Astrocyte (in vitro differentiated cells and primary cell): Measurements from ENCODE around the gene EXOC4. TPM values are rescaled to one million over a fixed set of nuclear protein-coding genes. Genes with fewer than 3 reads are reported as not detected.

Experiments used
- DNase-seq: peaks from one replicate; pipeline ENCODE4 v3.0.0-alpha.2; 2010; ENCODE audit warnings: low read depth
- FAIRE-seq: peaks from 2 replicates; lab custom pipeline; 2011; peaks lifted over from hg19 to GRCh38; lab: Jason Lieb, UNC
- H2AFZ ChIP-seq: 2 replicates; pipeline ENCODE4 v1.6.0; 2012; ENCODE audit warnings: low read depth, low read length, inconsistent platforms
- H3K27ac ChIP-seq: 2 replicates; pipeline ENCODE4 v1.5.1; 2011; ENCODE audit warnings: low read depth, low read length, inconsistent platforms
- H3K27me3 ChIP-seq: 2 replicates; pipeline ENCODE4 v1.6.0; 2011; ENCODE audit warnings: low read length, inconsistent platforms; ENCODE audit not compliant: insufficient read depth
- H3K36me3 ChIP-seq: 2 replicates; pipeline ENCODE4 v1.5.1; 2011; ENCODE audit warnings: low read length, inconsistent platforms; ENCODE audit not compliant: insufficient read depth
- H3K4me1 ChIP-seq: 2 replicates; pipeline ENCODE4 v1.5.1; 2011; ENCODE audit warnings: low read length, inconsistent platforms; ENCODE audit not compliant: insufficient read depth
- H3K4me2 ChIP-seq: 2 replicates; pipeline ENCODE4 v1.6.0; 2012; ENCODE audit warnings: low read length, inconsistent platforms
- H3K4me3 ChIP-seq: 2 replicates; pipeline ENCODE4 v1.5.1; 2011; ENCODE audit warnings: low read depth, mild to moderate bottlenecking, low read length, inconsistent platforms; ENCODE audit not compliant: insufficient read depth
- H3K79me2 ChIP-seq: 2 replicates; pipeline ENCODE4 v1.6.0; 2012; ENCODE audit warnings: mild to moderate bottlenecking, low read length, inconsistent platforms; ENCODE audit not compliant: insufficient read depth
- H3K9ac ChIP-seq: 2 replicates; pipeline ENCODE4 v1.6.0; 2012; ENCODE audit warnings: mild to moderate bottlenecking, low read length, inconsistent platforms
- H3K9me3 ChIP-seq: 2 replicates; pipeline ENCODE4 v1.5.1; 2012; ENCODE audit warnings: low read depth, mild to moderate bottlenecking, low read length, inconsistent platforms; ENCODE audit not compliant: insufficient read depth
- H4K20me1 ChIP-seq: 2 replicates; pipeline ENCODE4 v1.6.0; 2012; ENCODE audit warnings: low read length, inconsistent platforms; ENCODE audit not compliant: insufficient read depth
- H3K27ac Mint-ChIP-seq: one replicate; pipeline ENCODE4 v1.8.0; 2021; ENCODE audit warnings: mild to moderate bottlenecking, mixed read lengths; ENCODE audit not compliant: unreplicated experiment
- H3K27me3 Mint-ChIP-seq: one replicate; pipeline ENCODE4 v1.8.0; 2021; ENCODE audit warnings: low read depth, mixed read lengths; ENCODE audit not compliant: unreplicated experiment
- H3K36me3 Mint-ChIP-seq: one replicate; pipeline ENCODE4 v1.8.0; 2021; ENCODE audit warnings: low read depth, mixed read lengths; ENCODE audit not compliant: unreplicated experiment
- H3K4me1 Mint-ChIP-seq: one replicate; pipeline ENCODE4 v1.8.0; 2021; ENCODE audit warnings: low read depth, mixed read lengths; ENCODE audit not compliant: unreplicated experiment
- H3K4me3 Mint-ChIP-seq: one replicate; pipeline ENCODE4 v1.8.0; 2021; ENCODE audit warnings: mild to moderate bottlenecking, moderate library complexity, mixed read lengths; ENCODE audit not compliant: unreplicated experiment
- H3K9me3 Mint-ChIP-seq: one replicate; pipeline ENCODE4 v1.8.0; 2021; ENCODE audit warnings: mild to moderate bottlenecking, mixed read lengths; ENCODE audit not compliant: unreplicated experiment
- EZH2 ChIP-seq: IDR thresholded peaks from 2 replicates; pipeline ENCODE4 v1.6.1; 2012; ENCODE audit warnings: mild to moderate bottlenecking, low read length, inconsistent platforms; ENCODE audit not compliant: insufficient read depth
- total RNA-seq: library from RNA; stranded (reverse); gene quantifications from 2 replicates; pipeline ENCODE4 v1.2.1, GENCODE V29; 2021
- TF ChIP-seq, protein P1 (sequence below): IDR thresholded peaks from 2 replicates; pipeline ENCODE4 v1.5.1; 2011; ENCODE audit warnings: low read depth, mild to moderate bottlenecking, inconsistent platforms, low read length, moderate library complexity; ENCODE audit not compliant: insufficient read depth

EXOC4 gene
- total RNA-seq, 1 donor from 2014 or later: 57.5 TPM

DNA sequence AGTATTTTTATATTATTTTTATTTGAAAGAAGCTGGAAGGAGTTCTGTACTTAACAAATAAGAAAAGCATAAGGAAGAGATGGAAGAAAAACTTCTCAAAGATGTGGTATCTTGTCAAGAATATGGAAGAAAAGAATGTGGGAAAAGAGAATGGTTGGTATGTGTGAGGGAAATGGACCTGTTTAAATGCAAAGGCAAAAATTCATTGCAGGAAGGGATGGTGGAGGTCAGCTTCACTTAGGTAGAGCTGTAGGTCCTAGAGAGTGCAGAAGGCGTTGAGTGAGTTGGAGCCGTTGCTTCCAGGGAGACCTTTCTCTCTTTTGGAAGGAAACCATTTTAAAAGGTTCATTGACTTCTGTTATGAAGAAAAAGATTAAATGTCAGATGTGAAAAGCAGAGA is 107.3 kb downstream of the EXOC4 start:
- Mint-ChIP-seq H3K27me3 (no peaks in the 10 kb centered on the region), H3K27ac (no peak overlapping the region), H3K36me3 (peaks cover 2% of the 10 kb centered on the region), H3K4me1 (peaks cover 25% of the 10 kb centered on the region), H3K4me3 (no peak overlapping the region), H3K9me3 (no peaks in the 10 kb centered on the region)
- Histone ChIP-seq H3K36me3 (no peaks in the 10 kb centered on the region), H3K4me3 (no peak overlapping the region), H3K9me3 (no peaks in the 10 kb centered on the region), H3K4me1 (peaks cover 12% of the 10 kb centered on the region), H3K27ac (no peak overlapping the region), H3K9ac (no peak overlapping the region), H3K27me3 (no peaks in the 10 kb centered on the region), H3K79me2 (no peaks in the 10 kb centered on the region), H2AFZ (no peak overlapping the region), H3K4me2 (no peak overlapping the region), H4K20me1 (no peaks in the 10 kb centered on the region)
- no peak for DNase-seq
- FAIRE-seq: peak; percentile 17
- TF ChIP-seq EZH2: no peak
- TF ChIP-seq, protein P1, sequence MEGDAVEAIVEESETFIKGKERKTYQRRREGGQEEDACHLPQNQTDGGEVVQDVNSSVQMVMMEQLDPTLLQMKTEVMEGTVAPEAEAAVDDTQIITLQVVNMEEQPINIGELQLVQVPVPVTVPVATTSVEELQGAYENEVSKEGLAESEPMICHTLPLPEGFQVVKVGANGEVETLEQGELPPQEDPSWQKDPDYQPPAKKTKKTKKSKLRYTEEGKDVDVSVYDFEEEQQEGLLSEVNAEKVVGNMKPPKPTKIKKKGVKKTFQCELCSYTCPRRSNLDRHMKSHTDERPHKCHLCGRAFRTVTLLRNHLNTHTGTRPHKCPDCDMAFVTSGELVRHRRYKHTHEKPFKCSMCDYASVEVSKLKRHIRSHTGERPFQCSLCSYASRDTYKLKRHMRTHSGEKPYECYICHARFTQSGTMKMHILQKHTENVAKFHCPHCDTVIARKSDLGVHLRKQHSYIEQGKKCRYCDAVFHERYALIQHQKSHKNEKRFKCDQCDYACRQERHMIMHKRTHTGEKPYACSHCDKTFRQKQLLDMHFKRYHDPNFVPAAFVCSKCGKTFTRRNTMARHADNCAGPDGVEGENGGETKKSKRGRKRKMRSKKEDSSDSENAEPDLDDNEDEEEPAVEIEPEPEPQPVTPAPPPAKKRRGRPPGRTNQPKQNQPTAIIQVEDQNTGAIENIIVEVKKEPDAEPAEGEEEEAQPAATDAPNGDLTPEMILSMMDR: no peak

DNA sequence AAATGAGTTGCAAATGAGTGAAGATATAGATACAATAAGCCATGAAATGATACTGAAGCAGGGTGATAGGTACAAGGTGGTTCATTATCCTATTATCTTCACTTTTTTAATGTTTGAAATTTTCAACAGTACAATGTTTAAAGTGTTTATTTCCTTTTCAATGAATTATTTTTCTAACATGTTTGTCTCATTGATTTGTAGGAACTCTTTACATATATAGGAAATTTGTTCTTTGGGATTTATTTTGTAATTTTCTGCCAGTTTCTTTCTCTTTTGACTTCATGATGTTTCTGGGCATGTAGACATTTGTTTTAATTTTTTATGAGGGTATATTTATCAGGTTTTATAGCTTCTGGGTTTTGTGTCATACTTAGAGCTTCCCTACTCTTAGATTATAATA is 108.9 kb downstream of the EXOC4 start:
- DNase-seq: no peak
- H3K9me3 Mint-ChIP-seq: no peaks in the 10 kb centered on the region
- no peaks in the 10 kb centered on the region for H3K36me3 ChIP-seq
- FAIRE-seq: no peak
- no peak overlapping the region for H3K4me3 ChIP-seq
- H3K4me1 ChIP-seq: peaks cover 18% of the 10 kb centered on the region
- H4K20me1 ChIP-seq: peaks cover 1% of the 10 kb centered on the region
- no peak overlapping the region for H3K4me3 Mint-ChIP-seq
- TF ChIP-seq, protein P1: no peak
- no peak for TF ChIP-seq EZH2
- no peaks in the 10 kb centered on the region for H3K79me2 ChIP-seq
- H3K4me2 ChIP-seq: no peak overlapping the region
- H3K27ac ChIP-seq: no peak overlapping the region
- H3K9me3 ChIP-seq: no peaks in the 10 kb centered on the region
- no peak overlapping the region for H3K27ac Mint-ChIP-seq
- H3K27me3 ChIP-seq: no peaks in the 10 kb centered on the region
- no peak overlapping the region for H2AFZ ChIP-seq
- H3K9ac ChIP-seq: no peak overlapping the region
- H3K4me1 Mint-ChIP-seq: peaks cover 28% of the 10 kb centered on the region
- H3K27me3 Mint-ChIP-seq: no peaks in the 10 kb centered on the region
- peaks cover 2% of the 10 kb centered on the region for H3K36me3 Mint-ChIP-seq

DNA sequence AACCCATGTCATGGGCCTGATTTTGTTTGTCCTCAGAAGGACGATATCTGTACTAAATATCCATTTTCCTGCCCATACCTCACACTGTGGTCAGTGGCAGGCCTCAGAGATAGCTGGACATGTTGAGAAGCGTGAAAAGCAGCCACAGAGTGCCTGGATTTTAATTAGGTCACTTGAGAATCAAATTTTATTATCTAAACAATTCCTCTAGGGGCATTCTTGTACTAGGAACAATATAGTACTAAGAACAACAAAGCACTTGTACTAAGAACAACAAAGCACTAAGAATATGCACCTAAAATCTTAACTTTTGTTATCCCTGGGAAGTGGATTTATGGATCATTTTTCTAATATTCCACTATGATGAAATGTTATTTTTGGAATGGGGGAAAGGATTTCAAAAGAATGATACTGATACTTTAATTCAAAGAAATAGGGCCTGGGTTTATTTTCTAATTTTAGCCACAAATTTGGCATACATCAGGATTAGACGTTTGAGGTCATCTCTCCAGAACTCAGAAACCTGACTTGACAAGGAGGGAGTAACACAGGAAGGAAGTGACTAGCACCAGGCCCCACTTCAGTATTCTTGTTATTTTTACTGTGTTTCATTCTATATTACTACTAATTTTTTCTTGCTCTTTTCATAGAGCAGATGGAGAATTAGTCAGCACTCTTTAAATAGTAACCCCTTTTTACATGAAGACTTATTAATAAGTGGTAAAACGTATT is 112.2 kb downstream of the EXOC4 start:
- Histone ChIP-seq H3K9me3 (no peaks in the 10 kb centered on the region), H2AFZ (no peak overlapping the region), H4K20me1 (peaks cover 6% of the 10 kb centered on the region), H3K4me2 (peak overlapping the region; percentile 49), H3K27ac (peak overlapping the region; percentile 57), H3K79me2 (no peaks in the 10 kb centered on the region), H3K9ac (no peak overlapping the region), H3K4me3 (no peak overlapping the region), H3K36me3 (no peaks in the 10 kb centered on the region), H3K4me1 (peaks cover 18% of the 10 kb centered on the region), H3K27me3 (no peaks in the 10 kb centered on the region)
- TF ChIP-seq, protein P1: no peak
- no peak for TF ChIP-seq EZH2
- FAIRE-seq: peak; percentile 20
- Mint-ChIP-seq H3K36me3 (peaks cover 2% of the 10 kb centered on the region), H3K4me3 (no peak overlapping the region), H3K9me3 (no peaks in the 10 kb centered on the region), H3K27me3 (no peaks in the 10 kb centered on the region), H3K27ac (peak overlapping the region; percentile 43), H3K4me1 (peaks cover 22% of the 10 kb centered on the region)
- peak; percentile 72 for DNase-seq
